HG03108 (cell line): ENCODE results near the gene ABCA13.
"Not testable (repeated sequence)": the region's sequence is repeated elsewhere in the genome, so short reads cannot be mapped to it uniquely, and the experiment has no call there.

Source experiments
- ATAC-seq: cut with Tn5 transposase; IDR thresholded peaks from one replicate; pipeline ENCODE4 v1.9.1; 2021; ENCODE audit warnings: moderate library complexity; ENCODE audit not compliant: unreplicated experiment

Gene ABCA13

DNA sequence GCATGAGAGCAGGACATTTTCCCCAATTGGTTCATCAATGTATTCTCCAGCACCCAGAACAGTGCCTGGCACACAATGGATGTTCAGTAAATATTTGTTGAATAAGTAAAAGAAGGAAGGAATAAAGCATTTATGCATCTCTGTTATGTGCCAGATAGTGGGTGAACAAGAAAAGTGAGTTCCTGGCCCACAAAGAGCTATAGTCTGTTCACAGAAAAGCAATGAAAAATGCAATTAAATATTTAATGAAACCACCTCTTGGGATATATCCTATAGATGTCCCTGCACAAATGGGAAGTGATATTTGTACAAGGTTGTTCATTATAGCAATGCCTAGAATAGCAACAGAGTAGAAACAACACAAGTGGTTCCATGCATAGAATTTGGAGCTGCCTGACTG is 2.1 kb downstream of the ABCA13 start:
- no peak for ATAC-seq

DNA sequence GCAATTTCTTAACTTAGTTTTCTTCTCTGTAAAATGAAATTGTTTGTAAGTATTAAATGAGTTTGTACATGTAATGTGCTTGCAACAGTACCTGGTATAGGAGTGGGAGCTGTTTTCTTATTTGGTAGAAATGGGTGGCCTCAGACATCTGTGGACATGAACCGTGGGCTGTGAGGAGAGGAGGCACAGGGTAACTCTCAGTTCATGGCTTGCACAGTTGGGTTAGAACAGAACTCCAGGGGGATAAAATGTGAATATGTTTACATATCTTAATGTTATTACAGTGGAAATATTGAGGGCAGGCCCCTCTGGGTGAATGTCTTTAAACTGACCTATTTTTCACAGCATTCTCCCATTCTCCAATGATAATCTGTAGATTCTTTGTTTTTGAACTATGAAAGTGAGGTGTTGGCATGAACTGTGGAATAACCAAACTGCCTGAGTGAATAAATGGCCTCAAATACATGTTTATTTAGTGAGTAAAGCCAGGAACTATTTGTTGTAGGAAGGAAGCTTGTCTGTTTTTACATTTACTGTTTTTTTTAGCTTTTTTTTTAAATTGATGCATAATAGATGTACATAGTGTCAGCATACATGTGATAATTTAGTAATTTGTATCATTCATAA is 2.6 kb downstream of the ABCA13 start:
- ATAC-seq, result no peak

DNA sequence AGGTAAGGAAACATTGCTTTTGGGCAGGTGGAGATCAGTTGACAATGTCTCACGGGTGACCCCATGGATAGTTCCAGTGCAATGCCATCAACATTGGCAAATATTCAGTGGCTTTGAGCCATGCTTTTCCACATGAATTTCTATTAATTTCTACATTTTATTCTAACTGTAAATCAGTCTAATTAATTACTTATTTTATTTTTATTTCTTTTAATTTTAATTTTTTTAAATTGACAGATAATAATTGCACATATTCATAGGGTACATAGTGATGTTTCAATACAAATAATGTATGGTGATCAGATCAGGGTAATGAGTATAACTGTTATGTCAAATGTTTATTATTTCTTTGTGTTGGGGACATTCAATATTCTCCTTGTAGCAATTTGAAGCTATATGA is 3.8 kb downstream of the ABCA13 start:
- no peak for ATAC-seq

DNA sequence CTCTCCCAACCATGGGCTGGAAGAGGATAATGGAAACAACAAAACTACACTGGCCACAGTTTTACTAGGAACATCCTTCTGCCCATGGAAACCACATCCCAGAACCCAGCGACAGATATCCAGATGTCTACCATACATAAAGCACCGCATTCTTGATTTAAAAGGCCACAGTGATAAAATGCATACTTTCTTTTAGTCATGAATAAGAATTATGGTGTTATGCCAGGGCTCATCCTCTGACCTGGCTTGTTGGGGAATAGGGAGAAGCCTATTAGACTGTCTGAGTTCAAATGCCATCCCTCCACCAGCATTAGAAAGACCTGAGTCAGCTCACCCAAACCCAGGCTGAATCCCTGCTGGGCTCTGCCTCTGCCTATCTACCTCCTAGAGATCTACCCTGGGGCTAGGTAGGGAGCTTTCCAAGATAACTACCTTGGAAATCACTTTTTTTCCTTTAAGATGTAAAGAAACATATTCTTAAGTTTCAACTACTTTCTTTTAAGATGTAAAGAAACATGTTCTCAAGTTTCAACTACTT is 5.2 kb downstream of the ABCA13 start:
- ATAC-seq, result no peak

DNA sequence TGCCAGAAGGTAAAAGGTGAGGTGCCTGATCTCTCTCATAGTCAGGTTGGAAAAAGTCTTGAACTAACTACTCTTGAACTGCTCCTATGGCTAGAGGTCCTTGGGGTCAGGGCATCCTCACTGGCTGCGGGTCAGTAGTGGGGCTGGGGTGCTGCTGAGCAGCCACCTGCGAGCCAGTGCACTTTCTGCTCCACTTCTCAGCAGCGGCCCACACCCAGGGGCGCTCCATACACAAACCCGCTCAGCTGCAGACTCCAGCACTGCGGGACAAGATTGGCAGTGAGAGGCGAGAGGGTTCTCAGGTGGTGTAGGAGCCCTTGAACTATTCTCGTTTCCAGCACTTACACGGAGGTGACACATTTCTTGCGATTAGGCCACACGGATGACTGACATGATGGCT is 6.0 kb downstream of the ABCA13 start:
- no peak for ATAC-seq

DNA sequence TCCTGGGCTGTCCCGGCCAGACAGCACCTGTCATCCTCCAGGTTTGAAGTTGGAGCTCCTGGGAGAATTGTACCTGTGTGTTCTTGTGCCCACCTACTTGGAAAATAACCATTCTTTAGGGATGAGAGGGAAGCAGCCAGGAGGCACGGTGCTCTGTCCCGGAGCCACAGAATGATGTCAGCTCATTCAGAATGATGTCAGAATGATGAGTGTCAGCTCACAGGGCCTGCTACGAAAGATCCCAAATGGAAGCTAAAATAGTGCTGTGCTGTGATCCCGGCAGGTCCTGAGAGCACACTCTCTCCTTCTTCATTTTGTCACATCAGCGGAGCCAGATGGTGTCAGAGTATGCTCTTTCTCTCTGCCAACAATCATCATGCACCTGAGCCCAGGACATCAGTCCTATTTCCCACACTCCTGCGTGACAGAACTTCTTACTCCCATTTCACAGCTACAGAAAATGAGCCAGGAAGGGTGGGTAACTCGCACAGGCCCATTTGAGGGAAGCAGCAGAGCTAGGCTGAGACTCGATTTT is 8.3 kb downstream of the ABCA13 start:
- no peak for ATAC-seq

DNA sequence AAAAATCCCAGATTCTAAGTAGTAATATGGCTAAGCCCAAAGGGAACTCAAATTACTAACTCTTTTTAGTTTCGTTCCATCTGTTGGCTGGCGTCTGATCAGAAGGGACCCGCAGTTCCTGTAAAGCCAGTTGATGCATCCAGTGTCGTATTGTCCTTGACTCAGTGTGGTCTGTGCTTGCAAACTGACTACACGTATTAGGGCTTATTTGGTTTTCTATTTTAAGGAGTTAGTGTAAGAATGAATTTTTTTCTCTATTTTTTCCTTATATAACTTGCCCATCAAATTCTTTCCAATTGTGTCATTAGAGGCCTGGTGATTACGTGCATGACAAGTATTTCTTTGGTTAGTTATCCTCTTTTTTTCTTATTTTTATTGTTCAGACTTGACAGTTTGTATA is 9.7 kb downstream of the ABCA13 start:
- no peak for ATAC-seq

DNA sequence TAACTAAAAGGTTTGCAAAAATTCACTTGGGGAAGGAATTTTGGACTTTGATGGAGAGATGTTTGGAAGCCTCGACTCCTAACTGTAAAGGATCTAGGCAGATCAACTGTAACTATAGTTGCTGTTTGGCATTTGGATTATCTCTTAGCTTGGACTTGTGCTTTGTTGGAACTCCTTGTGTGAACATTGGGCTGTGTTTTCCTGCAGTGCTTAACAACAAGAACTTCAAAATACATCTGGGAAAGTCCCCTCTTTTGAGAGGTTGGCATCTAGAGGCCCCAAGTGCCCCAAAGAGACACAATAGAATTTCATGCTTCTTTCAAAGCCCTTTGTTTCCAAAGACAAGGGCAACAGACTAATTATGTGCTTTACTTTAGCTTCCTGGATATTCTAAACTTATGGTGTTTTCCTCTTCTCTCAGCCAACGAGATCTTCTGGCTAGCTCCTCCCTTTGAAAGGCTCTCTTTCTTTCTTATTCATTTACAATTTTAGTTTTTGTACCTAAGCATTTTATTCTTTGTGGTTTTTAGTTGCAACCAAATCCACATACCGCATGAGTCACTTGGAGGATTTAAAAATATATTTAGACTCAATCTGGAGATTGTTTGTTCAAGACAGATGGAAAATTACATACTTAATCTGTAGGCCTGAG is 11.6 kb downstream of the ABCA13 start:
- no peak for ATAC-seq

DNA sequence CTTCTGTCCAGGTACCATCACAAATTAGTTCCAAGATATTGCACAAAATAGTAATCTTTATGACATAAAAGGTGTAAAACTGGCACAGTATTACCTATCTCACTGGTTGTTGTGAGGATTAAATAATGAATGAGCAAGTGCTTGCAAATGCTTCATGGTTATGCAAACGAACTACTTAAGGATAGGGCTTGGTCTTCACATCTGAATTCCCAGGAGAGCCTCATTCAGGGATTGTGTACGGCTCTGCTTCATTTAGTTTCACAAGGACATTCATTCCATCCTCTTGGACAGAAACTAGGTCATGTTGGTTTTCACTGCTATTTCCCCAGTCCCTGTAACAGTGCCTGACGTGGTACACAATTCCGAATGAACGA is 12.1 kb downstream of the ABCA13 start:
- ATAC-seq, result no peak

DNA sequence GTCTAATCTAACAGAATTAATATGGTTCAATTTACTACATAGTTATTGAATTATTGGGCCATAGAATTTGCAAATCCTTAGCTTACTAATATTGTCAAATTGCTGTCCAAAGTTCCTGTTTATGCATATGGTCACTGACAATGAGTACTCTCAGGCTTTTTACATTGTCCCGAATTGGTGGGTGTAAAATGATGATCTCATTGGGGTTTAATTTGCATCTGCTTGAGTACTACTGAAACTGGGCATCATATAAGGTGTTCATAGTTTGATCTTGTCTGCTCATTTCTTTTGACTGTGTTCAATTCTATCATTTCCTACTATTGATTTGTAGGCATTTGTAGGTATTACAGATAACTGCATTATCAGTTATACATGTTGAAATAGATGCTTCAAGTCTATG is 12.7 kb downstream of the ABCA13 start:
- ATAC-seq, result no peak

DNA sequence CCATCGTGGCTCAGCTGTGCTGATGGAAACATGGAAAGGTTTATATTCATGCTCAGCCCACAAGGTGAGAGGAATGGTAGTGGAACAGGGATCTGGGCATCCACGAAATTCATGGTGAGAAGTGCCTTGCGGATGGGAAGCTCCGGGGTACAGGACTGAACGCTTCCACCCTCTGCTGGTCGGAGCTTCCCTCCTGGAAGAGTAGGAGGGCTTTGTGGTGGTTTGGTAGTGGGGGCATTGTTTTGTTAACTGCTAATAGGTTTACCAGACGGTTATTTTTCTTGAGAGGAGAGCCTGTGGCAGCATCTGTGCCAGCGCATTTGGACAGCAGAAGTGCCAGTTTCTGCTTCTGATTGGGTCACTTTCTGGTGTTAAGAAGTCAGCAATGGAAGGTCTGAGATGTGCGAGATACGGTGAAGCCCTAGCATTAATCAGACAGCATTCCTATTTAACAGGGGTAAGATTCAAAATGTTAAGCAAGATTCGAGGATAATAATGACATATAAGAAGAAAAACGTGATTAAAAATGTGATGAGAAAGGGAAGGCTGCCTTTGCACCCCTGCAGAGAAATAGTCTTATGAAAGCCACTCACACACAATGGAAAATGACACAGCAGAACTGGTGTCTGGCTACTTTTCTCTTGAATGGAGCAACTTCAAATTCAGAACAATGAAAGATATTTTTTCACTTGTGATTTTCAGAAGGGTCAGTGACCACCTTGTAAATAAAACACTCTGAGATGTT is 17.7 kb downstream of the ABCA13 start:
- ATAC-seq, result no peak

DNA sequence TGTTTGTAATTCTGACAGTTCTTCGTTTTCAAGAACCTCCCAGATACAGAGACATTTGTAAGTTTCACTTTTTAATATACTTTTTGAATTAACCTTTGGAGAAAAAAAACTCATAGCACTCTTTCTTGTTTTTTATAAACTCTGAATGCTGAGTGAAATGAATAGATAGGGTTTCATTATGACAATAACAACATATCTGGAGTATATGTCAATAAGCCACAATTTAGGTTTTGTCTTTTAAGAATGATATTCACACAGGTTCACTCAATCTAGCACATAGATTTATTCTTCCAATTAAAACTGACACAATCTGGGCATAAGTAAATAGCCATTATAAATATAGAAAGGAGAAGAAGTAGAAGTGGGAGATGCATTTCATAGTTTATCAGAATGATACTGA is 21.7 kb downstream of the ABCA13 start:
- ATAC-seq, result no peak

DNA sequence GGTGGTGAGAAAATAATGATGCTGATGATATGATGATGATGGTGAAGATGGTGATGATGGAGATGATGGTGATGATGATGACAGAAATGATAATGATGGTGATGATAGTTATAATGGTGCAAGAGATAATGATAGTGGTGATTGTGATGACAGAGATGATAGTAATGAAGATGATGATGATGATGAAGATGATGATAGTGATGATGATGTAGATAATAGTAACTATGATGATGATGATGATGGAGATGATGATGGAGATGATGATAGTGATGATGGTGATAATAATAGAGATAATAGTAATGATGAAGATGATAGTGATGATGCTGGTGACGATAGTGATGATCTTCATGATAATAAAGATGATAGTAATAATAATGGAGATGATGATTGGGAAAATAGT is 22.2 kb downstream of the ABCA13 start:
- ATAC-seq, result no peak

DNA sequence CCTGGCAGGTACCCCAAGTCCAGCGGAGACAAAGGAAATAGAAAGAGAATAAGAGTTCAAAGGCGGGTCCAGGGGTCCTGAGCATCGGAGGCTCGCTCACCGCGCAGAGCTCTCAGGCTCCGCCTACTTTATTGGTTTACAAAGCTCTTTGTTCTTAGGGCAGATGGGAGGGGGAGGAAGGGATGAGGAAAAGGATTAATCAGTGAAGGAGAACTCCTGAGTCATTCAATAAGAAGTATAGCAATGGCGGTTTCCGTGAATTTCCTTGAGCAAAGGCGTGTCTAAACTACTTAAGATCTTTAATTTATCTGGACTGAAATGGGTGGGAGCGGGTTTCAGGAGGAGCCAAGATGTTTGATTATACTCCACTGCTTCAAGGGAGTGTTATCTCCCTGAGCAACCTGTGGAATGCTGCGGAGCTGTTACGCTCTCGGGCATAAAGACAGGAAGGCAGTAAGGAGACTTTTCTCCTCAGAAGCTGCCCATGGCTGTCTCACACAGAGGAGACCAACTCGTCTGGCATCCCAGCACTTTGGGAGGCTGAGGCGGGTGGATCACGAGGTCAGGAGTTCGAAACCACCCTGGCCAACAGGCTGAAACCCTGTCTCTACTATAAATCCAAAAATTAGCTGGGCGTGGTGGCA is 29.8 kb downstream of the ABCA13 start:
- ATAC-seq, result not testable (repeated sequence)

DNA sequence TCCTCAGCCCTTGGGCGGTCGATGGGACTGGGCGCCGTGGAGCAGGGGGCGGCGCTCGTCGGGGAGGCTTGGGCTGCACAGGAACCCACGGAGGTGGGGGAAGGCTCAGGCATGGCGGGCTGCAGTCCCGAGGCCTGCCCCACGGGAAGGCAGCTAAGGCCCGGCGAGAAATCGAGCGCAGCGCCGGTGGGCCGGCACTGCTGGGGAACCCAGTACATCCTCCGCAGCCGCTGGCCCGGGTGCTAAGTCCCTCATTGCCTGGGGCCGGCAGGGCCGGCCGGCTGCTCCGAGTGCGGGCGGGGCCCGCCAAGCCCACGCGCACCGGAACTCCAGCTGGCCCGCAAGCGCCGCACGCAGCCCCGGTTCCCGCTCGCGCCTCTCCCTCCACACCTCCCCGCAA is 31.7 kb downstream of the ABCA13 start:
- ATAC-seq, result not testable (repeated sequence)

DNA sequence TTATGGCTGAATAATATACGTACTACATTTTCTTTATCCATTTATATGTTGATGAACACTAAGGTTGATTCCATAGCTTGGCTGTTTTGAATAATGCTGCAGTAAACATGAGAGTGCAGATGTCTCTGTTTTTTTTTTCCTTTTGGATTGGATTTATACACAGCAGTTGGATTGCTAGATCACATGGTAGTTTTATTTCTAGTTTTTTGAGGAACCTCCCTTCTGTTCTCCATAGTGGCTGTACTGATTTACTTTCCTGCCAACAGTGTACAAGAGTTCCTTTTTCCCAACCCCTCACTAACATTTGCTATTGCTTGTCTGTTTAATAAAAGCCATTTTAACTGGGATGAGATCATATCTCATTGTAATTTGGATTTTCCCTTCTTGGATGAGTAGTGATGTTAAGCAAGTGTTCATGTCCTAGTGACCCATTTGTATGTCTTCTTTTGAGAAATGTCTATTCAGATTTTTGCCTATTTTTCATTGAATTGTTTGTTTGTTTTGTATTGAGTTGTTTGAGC is 36.0 kb downstream of the ABCA13 start:
- ATAC-seq, result no peak

DNA sequence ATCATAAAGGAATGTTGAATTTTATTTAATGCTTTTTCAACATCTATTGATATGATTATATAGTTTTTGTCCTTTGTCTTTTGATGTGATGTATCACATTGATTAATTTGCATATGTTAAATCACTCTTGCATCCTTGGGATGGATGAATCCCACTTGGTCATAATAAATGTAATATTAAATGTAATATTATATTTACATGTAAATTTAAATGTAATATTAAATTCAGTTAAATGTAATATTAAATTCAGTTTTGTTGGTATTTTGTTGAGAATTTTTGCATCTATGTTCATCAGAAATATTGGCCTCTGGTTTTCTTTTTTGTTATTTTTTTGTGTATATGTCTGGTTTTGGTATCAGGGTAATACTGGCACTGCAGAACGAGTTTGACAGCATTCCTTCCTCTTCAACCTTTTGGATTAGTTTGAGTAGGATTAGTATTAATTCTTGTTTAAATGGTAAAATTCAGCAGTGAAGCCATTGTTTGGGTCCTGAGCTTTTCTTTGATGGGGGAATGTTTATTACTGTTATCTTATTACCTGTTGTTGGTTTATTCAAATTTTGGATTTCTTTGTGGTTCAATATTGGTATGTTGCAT is 37.8 kb downstream of the ABCA13 start:
- no peak for ATAC-seq

DNA sequence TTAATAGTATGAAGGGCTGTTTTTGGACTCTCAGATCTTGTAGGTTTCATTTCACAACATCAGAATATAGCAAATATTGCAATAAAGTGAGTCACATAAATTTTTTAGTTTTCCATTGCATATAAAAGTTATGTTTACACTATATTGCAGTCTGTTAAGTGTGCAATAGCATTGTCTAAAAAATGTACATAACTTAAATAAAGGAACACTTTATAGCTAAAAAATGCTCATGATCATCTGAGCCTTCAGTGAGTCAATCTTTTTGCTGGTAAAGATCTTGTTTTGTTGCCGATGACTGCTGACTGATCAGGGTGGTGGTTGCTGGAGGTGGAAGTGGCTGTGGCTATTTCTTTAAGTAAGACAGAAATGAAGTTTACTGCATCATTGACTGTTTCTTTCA is 42.0 kb downstream of the ABCA13 start:
- no peak for ATAC-seq

DNA sequence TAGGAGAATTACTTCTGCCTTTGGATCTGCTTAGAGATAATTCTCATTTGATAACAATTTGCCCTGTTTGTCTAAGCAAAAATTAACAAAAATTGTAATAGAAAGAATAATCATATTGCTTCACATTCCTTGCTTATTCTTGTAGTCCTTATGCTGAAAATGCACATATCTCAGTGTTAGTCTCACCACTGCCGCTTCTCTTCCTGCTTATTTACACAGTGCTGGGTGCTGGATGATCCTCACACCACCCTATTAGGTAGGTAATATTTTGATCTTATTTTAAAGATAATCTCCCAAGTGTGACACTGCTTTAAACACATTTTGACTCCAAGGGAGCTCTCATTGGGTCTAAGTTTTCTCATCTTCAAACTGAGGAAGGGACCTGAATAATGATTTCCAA is 46.0 kb downstream of the ABCA13 start:
- ATAC-seq, result no peak

DNA sequence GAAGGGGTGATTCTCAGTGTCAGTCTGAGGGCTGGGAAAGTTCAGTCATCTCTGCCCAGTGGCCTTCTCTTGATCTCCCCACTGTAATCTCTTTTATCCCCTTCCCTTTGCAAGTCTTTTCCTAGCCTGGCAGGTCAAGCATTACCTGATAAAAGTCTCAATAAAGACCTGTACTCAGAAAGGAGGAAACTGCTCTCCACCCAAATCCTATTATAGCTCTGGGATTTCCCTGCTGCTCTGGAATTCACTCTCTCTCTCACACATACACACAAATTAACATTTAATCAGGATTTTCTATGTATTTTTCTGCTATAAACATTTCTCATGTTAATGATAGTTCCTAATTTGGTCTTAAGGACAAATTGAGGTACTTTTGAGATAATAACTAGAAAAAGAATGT is 46.5 kb downstream of the ABCA13 start:
- ATAC-seq, result no peak

DNA sequence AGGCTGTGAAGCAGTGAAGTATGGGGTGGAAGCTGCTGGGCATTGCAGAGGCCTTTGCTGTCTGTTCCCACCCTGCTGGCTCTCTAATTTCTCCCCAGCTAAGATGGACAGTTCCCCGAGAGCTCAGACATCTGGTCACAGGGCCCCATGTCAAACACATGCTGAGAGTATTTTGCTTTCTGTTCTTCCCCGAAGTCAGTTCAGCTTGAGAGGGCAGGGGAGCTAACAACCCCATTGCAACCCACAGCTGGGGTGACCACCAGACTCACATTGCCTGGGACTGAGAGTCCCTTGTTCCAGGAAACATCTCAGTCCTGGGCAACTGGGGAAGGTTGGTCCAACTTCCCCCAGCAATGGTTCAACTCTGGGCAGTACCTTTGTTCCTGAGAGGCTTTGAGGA is 52.8 kb downstream of the ABCA13 start:
- ATAC-seq, result no peak
